Fibroblast of skin of scalp (primary cell): Measurements from ENCODE around the gene MAP2K7.
"Not testable (repeated sequence)": the region's sequence is repeated elsewhere in the genome, so short reads cannot be mapped to it uniquely, and the experiment has no call there.

ENCODE experiments used
- DNase-seq: peaks from one replicate; pipeline ENCODE4 v3.0.0-alpha.2; 2013

MAP2K7 gene

GRCh38 chr19:7908742-7909461 lies 5.2 kb downstream of the MAP2K7 start:
- no peak for DNase-seq

GRCh38 chr19:7909471-7910067 lies 5.9 kb downstream of the MAP2K7 start:
- DNase-seq: no peak

- no peak for DNase-seq
Measured at GRCh38 chr19:7910321-7911161, 6.9 kb downstream of the MAP2K7 start.

GRCh38 chr19:7911508-7912143 lies 7.9 kb downstream of the MAP2K7 start:
- no peak for DNase-seq

GRCh38 chr19:7912144-7912696 lies 8.5 kb downstream of the MAP2K7 start:
- no peak for DNase-seq

- no peak for DNase-seq
Measured at GRCh38 chr19:7912697-7913564, 9.3 kb downstream of the MAP2K7 start.

DNA sequence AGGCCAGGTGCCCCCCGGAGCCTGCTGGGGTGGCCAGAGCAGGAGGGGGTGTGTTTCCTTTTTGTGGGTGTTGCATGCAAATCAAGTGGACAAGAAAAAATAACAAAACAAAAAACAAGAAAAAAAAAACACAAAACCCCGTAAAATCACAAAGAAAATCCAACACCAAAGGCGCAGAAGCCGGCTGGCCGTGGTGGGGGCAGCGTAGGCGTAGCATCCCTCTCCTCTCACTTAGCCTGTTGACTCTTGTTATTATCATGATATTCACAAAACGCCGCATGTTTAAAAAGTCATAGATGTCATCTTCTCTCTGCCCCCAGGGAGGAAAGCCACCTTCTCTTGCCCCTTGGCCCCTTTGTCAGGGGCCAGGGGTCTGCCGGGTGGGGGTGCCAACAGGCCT lies 10.0 kb downstream of the MAP2K7 start:
- no peak for DNase-seq

DNA sequence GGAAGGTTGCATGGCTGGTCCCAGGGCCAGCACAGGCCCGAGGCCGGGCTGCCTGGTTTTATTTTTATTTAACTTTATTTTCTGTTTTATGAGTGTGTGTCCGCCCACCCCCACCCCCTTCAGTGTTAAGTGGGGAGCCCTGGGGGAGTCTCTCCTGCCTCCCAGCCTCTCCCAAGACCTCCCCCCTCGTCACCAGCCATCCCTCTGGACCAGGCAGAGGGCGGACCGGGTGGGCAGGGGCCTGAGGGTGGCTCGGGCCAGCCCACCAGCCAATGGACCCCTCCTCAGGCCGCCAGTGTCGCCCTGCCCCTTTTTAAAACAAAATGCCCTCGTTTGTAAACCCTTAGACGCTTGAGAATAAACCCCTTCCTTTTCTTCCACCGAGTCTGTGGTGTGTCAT lies 10.4 kb downstream of the MAP2K7 start:
- DNase-seq: no peak

- DNase-seq: no peak
Measured at GRCh38 chr19:7914598-7915045, 10.9 kb downstream of the MAP2K7 start, which contains the start of gene TGFBR3L. TSS of gene TGFBR3L (plus strand) at chr19:7914830.

GRCh38 chr19:7915250-7916102 lies 11.8 kb downstream of the MAP2K7 start:
- no peak for DNase-seq

DNA sequence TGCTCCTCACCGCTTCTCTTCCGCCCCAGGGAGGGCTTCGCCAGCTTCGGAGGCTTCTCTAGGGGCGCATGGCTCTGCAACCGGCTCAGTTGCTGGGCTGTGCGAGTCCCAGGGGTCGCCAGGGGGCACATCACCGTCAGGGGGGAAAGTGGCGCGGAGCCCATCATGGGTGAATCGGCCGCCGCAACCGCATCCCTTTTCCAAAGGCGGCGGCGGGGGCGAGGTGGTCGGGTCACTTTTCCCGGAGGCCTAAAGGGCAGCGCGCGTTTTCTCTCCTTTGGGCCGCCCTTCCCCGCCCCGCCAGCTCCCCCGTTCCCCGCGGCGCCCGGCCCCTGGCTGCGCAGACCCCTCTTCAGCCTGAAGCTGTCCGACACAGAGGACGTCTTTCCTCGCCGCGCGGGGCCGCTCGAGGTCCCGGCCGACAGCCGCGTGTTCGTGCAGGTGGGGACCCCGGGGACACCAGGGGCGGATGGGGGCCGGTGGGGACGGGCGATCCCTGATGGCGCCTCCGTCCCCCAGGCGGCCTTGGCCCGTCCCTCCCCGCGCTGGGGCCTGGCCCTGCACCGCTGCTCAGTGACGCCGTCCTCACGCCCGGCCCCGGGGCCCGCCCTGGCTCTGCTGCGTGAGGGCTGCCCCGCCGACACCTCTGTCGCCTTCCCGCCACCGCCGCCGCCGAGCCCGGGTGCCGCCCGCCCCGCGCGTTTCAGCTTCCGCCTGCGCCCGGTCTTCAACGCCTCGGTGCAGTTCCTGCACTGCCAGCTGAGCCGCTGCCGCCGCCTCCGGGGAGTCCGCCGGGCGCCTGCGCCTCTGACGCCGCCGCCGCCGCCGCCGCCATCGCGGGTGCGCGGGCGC lies 12.7 kb downstream of the MAP2K7 start:
- DNase-seq: no peak

DNA sequence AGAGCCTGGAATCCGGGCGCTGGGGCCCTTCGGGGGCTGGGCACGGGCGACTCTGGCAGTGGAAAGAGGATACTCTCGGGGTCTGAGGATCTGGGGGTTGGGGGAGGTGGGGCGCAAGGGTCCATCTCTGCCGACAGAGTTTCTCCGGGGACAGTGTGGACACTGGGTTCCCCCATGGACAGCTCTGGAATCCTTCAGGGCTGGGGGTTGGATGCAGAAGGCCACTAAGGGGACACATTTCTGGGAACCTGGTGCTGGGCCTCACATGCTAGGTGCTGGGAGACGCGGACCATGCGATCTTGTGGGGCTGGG lies 13.2 kb downstream of the MAP2K7 start:
- no peak for DNase-seq

- peak; percentile 44 for DNase-seq
Measured at GRCh38 chr19:7917267-7918061, 13.8 kb downstream of the MAP2K7 start.

GRCh38 chr19:7918062-7918614 lies 14.5 kb downstream of the MAP2K7 start:
- not testable (repeated sequence) for DNase-seq

- no peak for DNase-seq
Measured at GRCh38 chr19:7918615-7919421, 15.1 kb downstream of the MAP2K7 start.

GRCh38 chr19:7919610-7920518 lies 16.2 kb downstream of the MAP2K7 start, which contains the start of gene SNAPC2:
TSS of gene SNAPC2 (plus strand) at chr19:7920338. CDS start at chr19:7920367, 29 bp downstream.
- DNase-seq: peak; percentile 96
